ENCODE data around the gene AXDND1.

The AXDND1 gene

GRCh38 chr1:179598631-179599030 lies 232.9 kb downstream of the AXDND1 start:
- no peaks in the 10 kb centered on the region for H3K79me2 ChIP-seq (ENCODE audit: low read length)
- no peaks in the 10 kb centered on the region for H3K36me3 ChIP-seq (replicated peaks; ENCODE audit: low read depth, low read length)
- TF ChIP-seq CTCF (IDR thresholded peaks at IDR 0.05; ENCODE audit: low read depth, low read length) (no peak), EZH2phosphoT487 (IDR thresholded peaks at IDR 0.05; ENCODE audit: low read depth) (no peak)

GRCh38 chr1:179599623-179600249 lies 234.0 kb downstream of the AXDND1 start:
- H3K4me2 ChIP-seq (ENCODE audit: low read length) = no peak overlapping the region
- H3K9me3 ChIP-seq (ENCODE audit: insufficient read depth, low read length) = no peaks in the 10 kb centered on the region
- H3K9ac ChIP-seq (ENCODE audit: low read length) = no peak overlapping the region
- H3K27ac ChIP-seq (ENCODE audit: low read length) = no peak overlapping the region
- H3K4me3 ChIP-seq (ENCODE audit: low read length) = no peak overlapping the region
- H3K79me2 ChIP-seq (ENCODE audit: low read length) = no peaks in the 10 kb centered on the region
- peaks cover 17% of the 10 kb centered on the region for H3K27me3 ChIP-seq (ENCODE audit: low read depth, low read length)
- H3K4me1 ChIP-seq (ENCODE audit: low read length) = peaks cover 20% of the 10 kb centered on the region
- no peaks in the 10 kb centered on the region for H3K36me3 ChIP-seq (replicated peaks; ENCODE audit: low read depth, low read length)
- TF ChIP-seq EZH2phosphoT487 (IDR thresholded peaks at IDR 0.05; ENCODE audit: low read depth) = no peak
- TF ChIP-seq CTCF (IDR thresholded peaks at IDR 0.05; ENCODE audit: low read depth, low read length) = peak; percentile 71
- no peak overlapping the region for H2AFZ ChIP-seq (ENCODE audit: low read depth, low read length)
- no peaks in the 10 kb centered on the region for H4K20me1 ChIP-seq (ENCODE audit: insufficient read depth, low read length)

More at GRCh38 chr1:179598631-179599030, 232.9 kb downstream of the AXDND1 start:
- Histone ChIP-seq H3K27me3 (ENCODE audit: low read depth, low read length) (peaks cover 21% of the 10 kb centered on the region), H3K4me2 (ENCODE audit: low read length) (no peak overlapping the region), H3K4me3 (ENCODE audit: low read length) (no peak overlapping the region), H3K9me3 (ENCODE audit: insufficient read depth, low read length) (no peaks in the 10 kb centered on the region), H3K27ac (ENCODE audit: low read length) (no peak overlapping the region), H3K4me1 (ENCODE audit: low read length) (peaks cover 20% of the 10 kb centered on the region), H2AFZ (ENCODE audit: low read depth, low read length) (no peak overlapping the region), H3K9ac (ENCODE audit: low read length) (no peak overlapping the region), H4K20me1 (ENCODE audit: insufficient read depth, low read length) (no peaks in the 10 kb centered on the region)

GRCh38 chr1:179601093-179601492 lies 235.3 kb downstream of the AXDND1 start:
- Histone ChIP-seq H3K4me3 (ENCODE audit: low read length) (no peak overlapping the region), H3K36me3 (replicated peaks; ENCODE audit: low read depth, low read length) (no peaks in the 10 kb centered on the region), H3K27me3 (ENCODE audit: low read depth, low read length) (peaks cover 7% of the 10 kb centered on the region; the same call in 1 of the 2 replicates), H3K27ac (ENCODE audit: low read length) (no peak overlapping the region), H3K79me2 (ENCODE audit: low read length) (no peaks in the 10 kb centered on the region), H3K4me2 (ENCODE audit: low read length) (no peak overlapping the region), H3K9me3 (ENCODE audit: insufficient read depth, low read length) (no peaks in the 10 kb centered on the region), H2AFZ (ENCODE audit: low read depth, low read length) (no peak overlapping the region), H3K4me1 (ENCODE audit: low read length) (peaks cover 13% of the 10 kb centered on the region), H3K9ac (ENCODE audit: low read length) (no peak overlapping the region), H4K20me1 (ENCODE audit: insufficient read depth, low read length) (no peaks in the 10 kb centered on the region)
- no peak for TF ChIP-seq EZH2phosphoT487 (IDR thresholded peaks at IDR 0.05; ENCODE audit: low read depth)
- TF ChIP-seq CTCF (IDR thresholded peaks at IDR 0.05; ENCODE audit: low read depth, low read length) = no peak

Data from OCI-LY3 (cell line).